HEK293T (cell line): ENCODE data around the gene IRX3.
A peak's percentile ranks its signal among the peaks of the same experiment; 100 is the strongest.

Source experiments
- CTCF ChIA-PET: fragments of 350-600 bp; formaldehyde crosslinking; extraction: SDS; loops from one replicate; lab custom pipeline; 2021; ENCODE audit warnings: antibody characterized with exemption, inconsistent platforms; lab: Yijun Ruan, JAX
- POLR2A ChIA-PET: fragments of 350-600 bp; formaldehyde crosslinking; extraction: SDS; loops from one replicate; lab custom pipeline; 2020; ENCODE audit warnings: antibody characterized with exemption, inconsistent platforms; lab: Yijun Ruan, JAX
- DNase-seq: peaks from one replicate; pipeline ENCODE4 v3.0.0; 2012; ENCODE audit warnings: mixed read lengths; ENCODE audit errors: extremely low spot score
- ARNT ChIP-seq: fragments of 450-650 bp; IDR thresholded peaks from 2 replicates; pipeline ENCODE4 v1.6.1; 2017; ENCODE audit warnings: mild to moderate bottlenecking
- BHLHE40 ChIP-seq: fragments of 450-650 bp; IDR thresholded peaks from 2 replicates; pipeline ENCODE4 v1.6.1; 2016; ENCODE audit warnings: mild to moderate bottlenecking, moderate library complexity, borderline replicate concordance
- CTBP1 ChIP-seq: fragments of 450-650 bp; IDR thresholded peaks from 2 replicates; pipeline ENCODE4 v1.6.1; 2016; ENCODE audit warnings: borderline replicate concordance
- ELF4 ChIP-seq: fragments of 450-650 bp; IDR thresholded peaks from 2 replicates; pipeline ENCODE4 v1.6.1; 2017; ENCODE audit warnings: antibody characterized with exemption
- FOXA1 ChIP-seq: fragments of 450-650 bp; IDR thresholded peaks from 2 replicates; pipeline ENCODE4 v1.6.1; 2016; ENCODE audit warnings: mild to moderate bottlenecking
- FOXK2 ChIP-seq: fragments of 450-650 bp; IDR thresholded peaks from 2 replicates; pipeline ENCODE4 v1.6.1; 2016; ENCODE audit warnings: mild to moderate bottlenecking
- FOXM1 ChIP-seq: fragments of 450-650 bp; IDR thresholded peaks from 2 replicates; pipeline ENCODE4 v1.6.1; 2017; ENCODE audit warnings: mild to moderate bottlenecking, borderline replicate concordance
- HDGF ChIP-seq: fragments of 450-650 bp; IDR thresholded peaks from 2 replicates; pipeline ENCODE4 v1.6.1; 2017; ENCODE audit warnings: antibody characterized with exemption, borderline replicate concordance
- L3MBTL2 ChIP-seq: fragments of 450-650 bp; conservative IDR thresholded peaks from 2 replicates; pipeline ENCODE4 v1.6.1; 2016; ENCODE audit warnings: mild to moderate bottlenecking
- LEF1 ChIP-seq: fragments of 450-650 bp; IDR thresholded peaks from 2 replicates; pipeline ENCODE4 v1.6.1; 2017; ENCODE audit warnings: mild to moderate bottlenecking, borderline replicate concordance
- NFRKB ChIP-seq: fragments of 450-650 bp; IDR thresholded peaks from 2 replicates; pipeline ENCODE4 v1.6.1; 2016; ENCODE audit warnings: mild to moderate bottlenecking, moderate library complexity
- PKNOX1 ChIP-seq: fragments of 450-650 bp; IDR thresholded peaks from 2 replicates; pipeline ENCODE4 v1.6.1; 2016
- SP1 ChIP-seq: fragments of 450-650 bp; IDR thresholded peaks from 2 replicates; pipeline ENCODE4 v1.6.1; 2017
- SUZ12 ChIP-seq: fragments of 450-650 bp; IDR thresholded peaks from 2 replicates; pipeline ENCODE4 v1.6.1; 2016; ENCODE audit warnings: mild to moderate bottlenecking
- TARDBP ChIP-seq: fragments of 450-650 bp; IDR thresholded peaks from 2 replicates; pipeline ENCODE4 v1.6.1; 2016
- ZNF384 ChIP-seq: fragments of 450-650 bp; IDR thresholded peaks from 2 replicates; pipeline ENCODE4 v1.6.1; 2016

IRX3 gene

GRCh38 chr16:54289945-54290832 is 3.6 kb upstream of the IRX3 start:
- DNase-seq: no peak
- no peak for TF ChIP-seq ZNF384
- no peak for TF ChIP-seq FOXM1
- TF ChIP-seq LEF1: no peak
- no peak for TF ChIP-seq FOXA1
- no peak for TF ChIP-seq SP1
- TF ChIP-seq PKNOX1: no peak
- TF ChIP-seq NFRKB: no peak
- TF ChIP-seq TARDBP: no peak
- TF ChIP-seq FOXK2: no peak
- no peak for TF ChIP-seq CTBP1
- no peak for TF ChIP-seq ELF4
- no peak for TF ChIP-seq ARNT
- no peak for TF ChIP-seq BHLHE40
- no peak for TF ChIP-seq SUZ12
- TF ChIP-seq L3MBTL2: no peak
- TF ChIP-seq HDGF: no peak
- ChIA-PET CTCF (no interaction called here), POLR2A (interaction anchor here (1.2 kb wide), 1 partner anchor 8 kb away, joined by 3 read pairs; no protein-coding TSS in a partner anchor)

GRCh38 chr16:54289242-54289944 is 2.8 kb upstream of the IRX3 start:
- POLR2A ChIA-PET: interaction anchor here (1.2 kb wide), 1 partner anchor 9 kb away, joined by 3 read pairs; no protein-coding TSS in a partner anchor
- TF ChIP-seq CTBP1 (no peak), PKNOX1 (no peak)
- CTCF ChIA-PET: no interaction called here
- DNase-seq: peak; percentile 38

GRCh38 chr16:54288835-54289241 is 2.3 kb upstream of the IRX3 start:
- no peak for DNase-seq
- ChIA-PET CTCF (no interaction called here), POLR2A (interaction anchor here (1.2 kb wide), 1 partner anchor 10 kb away, joined by 3 read pairs; no protein-coding TSS in a partner anchor)
- no peak for TF ChIP-seq SP1
- no peak for TF ChIP-seq NFRKB
- no peak for TF ChIP-seq SUZ12
- TF ChIP-seq TARDBP: no peak
- no peak for TF ChIP-seq HDGF

- CTCF ChIA-PET: no interaction called here
- POLR2A ChIA-PET: no interaction called here
- DNase-seq: no peak
- no peak for TF ChIP-seq ARNT
- TF ChIP-seq SUZ12: no peak
- no peak for TF ChIP-seq FOXK2
- no peak for TF ChIP-seq LEF1
- TF ChIP-seq PKNOX1: no peak
- TF ChIP-seq SP1: no peak
- TF ChIP-seq FOXA1: no peak
- TF ChIP-seq CTBP1: no peak
- TF ChIP-seq FOXM1: no peak
- no peak for TF ChIP-seq ELF4
- TF ChIP-seq L3MBTL2: no peak
- no peak for TF ChIP-seq TARDBP
- no peak for TF ChIP-seq NFRKB
- TF ChIP-seq HDGF: no peak
- TF ChIP-seq BHLHE40: no peak
Observed at GRCh38 chr16:54288030-54288834, 1.6 kb upstream of the IRX3 start.

- CTCF ChIA-PET: no interaction called here
- DNase-seq: peak; percentile 19
- POLR2A ChIA-PET: interaction anchor here (0.7 to 1.4 kb wide), 6 partner anchors 12 to 529 kb away, joined by 3 to 4 read pairs (median 3); no protein-coding TSS in a partner anchor
Observed at GRCh38 chr16:54287131-54288029, 793 bp upstream of the IRX3 start.

More at GRCh38 chr16:54287131-54288029, 793 bp upstream of the IRX3 start:
- TF ChIP-seq L3MBTL2 (peak; percentile 51; the same call in 1 of the 2 replicates), LEF1 (no peak)
